ENCODE measurements around the gene TET1.

- TF ChIP-seq CTCF (IDR thresholded peaks at IDR 0.05) (no peak), POLR2A (IDR thresholded peaks at IDR 0.05) (no peak)
Measured at GRCh38 chr10:68561865-68562649, 1.9 kb downstream of the TET1 start.
